GM18517 (cell line): ENCODE results near the gene MAP3K4.

Experiments used
- ATAC-seq: cut with Tn5 transposase; IDR thresholded peaks from one replicate; pipeline ENCODE4 v1.9.1; 2021; ENCODE audit warnings: mild to moderate bottlenecking, moderate library complexity; ENCODE audit not compliant: unreplicated experiment

Gene MAP3K4

DNA sequence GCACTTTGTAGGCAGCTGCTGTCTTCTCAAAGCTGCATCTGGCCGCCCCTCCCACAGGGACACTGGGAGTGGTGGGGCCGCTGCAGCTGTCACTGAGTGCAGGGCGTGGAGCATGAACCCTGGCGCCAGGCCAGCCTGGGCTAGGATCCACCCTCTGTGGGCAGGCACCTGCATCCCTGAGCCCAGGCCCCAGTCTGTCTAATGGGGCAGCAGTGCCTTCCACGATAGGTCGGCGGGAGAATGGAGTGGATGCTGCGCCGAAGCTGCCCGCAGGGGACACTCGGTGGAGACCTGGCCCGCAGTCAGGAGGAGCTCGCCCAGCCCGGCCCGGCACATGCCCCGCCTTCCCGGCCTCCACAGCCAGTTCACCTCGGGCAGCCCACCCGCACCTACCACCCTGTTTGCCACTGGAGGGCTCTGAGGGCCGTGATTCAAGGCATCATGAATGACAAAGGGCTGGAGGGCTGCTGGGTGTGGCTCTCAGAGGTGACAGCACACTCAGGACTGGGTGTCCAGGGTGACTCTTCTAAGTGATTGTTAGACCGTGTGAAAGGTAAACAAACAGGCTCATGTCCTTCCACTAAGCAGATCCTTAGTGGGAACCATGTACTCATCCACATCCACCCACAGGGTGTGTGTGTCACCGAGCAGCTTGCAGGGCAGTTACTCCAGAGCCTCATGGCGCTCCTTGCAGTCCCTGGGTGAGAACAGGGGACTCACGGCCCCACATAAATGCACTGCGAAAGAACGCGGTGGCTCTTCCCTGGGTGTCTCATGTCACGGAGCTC lies 148.4 kb downstream of the MAP3K4 start:
- ATAC-seq: no peak

DNA sequence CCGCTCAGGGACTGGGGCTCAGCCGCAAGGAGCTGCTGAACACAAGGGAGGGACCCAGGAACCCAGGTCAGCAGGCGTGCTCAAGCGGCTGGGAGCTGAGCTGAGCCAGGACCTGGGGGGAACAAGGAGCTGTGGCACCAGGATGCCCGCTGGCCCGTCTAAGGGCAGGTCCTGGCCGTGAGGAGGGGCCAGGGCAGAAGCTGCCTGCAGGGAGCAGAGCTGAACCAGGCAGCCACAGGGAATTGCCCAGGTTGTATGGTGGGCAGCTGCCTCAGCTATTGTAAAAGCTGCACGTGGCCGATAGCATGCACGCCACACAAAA lies 148.9 kb downstream of the MAP3K4 start:
- ATAC-seq: no peak

DNA sequence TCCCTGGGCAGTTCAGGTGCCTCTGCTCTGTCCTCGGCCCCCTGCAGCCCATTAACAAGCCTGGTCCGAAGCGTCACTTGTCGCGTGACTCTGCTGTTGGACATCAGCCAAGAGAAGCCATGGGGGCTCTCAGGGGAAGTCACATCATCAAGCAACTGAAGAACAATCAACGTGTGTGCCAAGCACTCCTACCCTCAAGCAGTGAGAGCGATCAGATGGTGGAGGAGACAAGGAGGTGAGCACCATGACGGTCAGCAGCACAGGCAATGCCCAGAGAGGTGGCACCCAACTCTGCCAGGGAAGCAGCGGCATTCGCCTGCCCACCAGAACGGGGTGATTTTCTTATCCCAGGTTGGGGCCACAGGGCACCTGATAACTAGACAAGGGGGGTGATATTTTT lies 149.6 kb downstream of the MAP3K4 start:
- ATAC-seq: no peak

DNA sequence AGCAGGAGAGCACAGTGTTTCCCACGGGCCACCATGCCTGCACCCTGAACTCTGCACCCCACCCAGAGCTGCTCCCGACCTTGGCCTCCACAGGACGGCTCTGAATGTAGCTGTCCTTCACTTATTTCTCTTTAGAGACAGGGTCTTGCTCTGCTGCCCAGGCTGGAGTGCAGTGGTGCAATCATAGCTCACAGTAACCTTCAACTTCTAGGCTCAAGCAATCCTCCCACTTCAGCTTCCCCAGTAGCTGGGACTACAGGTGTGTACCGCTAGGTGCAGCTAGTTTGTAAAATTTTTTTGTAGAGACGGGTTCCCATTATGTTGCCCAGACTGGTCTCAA lies 151.4 kb downstream of the MAP3K4 start:
- no peak for ATAC-seq

DNA sequence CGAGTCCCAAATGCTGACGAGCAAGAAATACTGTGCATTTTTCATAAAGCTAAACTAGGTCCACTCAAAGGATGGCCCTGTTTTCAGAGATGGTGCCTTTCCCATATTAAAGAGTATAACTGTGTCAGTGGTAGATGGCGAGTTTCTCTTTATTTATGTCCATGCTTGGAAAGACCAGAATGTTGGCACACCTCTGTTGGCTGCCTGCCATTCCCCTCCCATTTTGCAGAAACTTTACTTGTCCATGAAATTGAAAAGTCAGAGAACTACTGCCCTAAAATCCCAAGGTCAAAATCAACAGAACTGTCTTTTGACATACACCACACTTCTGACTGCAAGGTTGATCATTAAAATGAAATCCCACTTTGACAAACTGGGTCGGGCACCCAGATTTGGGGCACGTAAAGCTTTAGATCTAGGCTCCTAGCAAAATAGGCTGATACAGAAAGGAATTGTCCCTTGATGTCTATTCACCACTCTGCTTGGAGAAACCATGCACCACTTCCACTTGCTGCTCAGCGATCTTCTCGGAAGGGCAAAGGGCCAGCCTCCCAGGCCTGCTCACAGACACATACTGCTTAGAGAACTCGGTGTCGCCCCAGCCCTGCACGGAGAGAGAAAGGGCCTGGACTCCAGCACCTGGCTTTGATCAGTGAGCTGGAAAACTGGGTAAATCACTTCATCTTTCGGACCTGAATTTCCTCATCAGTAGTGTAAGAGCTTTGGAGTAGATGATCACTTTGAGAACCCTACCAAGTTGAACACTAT lies 152.3 kb downstream of the MAP3K4 start:
- no peak for ATAC-seq

DNA sequence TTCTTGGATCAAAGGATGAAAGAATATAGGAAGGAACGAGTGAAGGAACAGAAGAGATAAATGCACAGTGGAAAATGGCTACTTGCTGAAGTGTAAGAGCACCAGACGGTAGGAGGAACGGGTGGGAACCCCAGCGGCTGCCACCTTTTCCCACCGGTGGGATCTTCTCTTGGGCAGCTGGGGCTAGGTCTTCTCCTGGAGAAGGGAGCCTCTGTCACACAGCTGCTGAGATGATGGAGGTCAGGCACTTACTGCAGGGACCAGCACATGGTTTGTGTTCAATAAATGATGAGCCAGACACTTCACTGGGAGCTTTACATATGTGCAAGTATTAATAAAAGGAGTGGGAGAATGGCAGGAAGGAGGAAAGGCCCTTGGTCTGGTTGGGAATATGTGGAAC lies 158.6 kb downstream of the MAP3K4 start:
- no peak for ATAC-seq

DNA sequence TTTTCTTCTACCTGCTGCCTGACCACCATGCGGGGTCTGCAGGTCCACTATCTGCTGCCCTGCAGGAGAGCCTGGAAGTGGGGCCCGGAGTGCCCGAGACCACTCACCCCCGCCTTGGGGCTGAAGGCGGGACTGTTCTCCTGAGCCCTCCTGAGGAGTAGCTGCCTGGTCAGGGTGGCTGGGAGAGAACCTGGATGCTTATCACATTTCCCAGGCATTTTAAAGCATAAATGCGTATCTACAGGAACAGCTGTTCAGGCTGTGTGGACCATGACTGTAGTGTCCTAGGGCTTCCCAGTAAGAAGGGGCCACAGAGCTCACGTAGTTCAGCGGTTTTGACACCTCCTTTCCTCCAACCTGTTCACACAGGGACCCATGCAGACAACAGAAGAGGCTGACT lies 159.0 kb downstream of the MAP3K4 start:
- no peak for ATAC-seq

DNA sequence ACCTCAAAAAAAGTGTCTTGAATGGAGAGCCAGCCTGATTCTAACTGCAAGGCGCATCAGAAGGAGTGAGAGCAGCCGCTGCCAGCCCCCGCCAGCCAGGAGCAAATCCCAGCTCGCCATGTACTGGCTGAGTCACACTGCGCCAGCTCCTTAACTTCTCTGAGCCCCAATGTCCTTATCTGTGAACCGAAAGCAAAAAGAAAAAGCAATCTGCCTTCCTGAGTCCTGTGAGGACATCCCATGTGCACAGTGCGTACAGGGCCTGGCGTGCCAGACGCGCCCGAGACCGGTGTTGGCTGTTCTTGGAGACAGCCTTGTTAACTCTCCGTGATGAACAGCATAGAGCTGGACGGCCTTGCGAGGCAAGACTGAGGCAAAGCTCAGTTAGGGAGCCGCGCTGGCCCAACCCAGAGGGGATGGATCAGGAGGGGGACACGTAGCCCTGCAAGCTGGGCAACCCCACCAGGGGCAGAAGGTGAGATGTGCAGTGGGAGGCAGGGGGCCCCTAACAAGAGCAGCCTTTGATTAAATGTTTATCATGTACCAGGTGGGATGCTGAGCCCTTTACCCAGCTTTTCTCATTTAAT lies 159.6 kb downstream of the MAP3K4 start:
- no peak for ATAC-seq

DNA sequence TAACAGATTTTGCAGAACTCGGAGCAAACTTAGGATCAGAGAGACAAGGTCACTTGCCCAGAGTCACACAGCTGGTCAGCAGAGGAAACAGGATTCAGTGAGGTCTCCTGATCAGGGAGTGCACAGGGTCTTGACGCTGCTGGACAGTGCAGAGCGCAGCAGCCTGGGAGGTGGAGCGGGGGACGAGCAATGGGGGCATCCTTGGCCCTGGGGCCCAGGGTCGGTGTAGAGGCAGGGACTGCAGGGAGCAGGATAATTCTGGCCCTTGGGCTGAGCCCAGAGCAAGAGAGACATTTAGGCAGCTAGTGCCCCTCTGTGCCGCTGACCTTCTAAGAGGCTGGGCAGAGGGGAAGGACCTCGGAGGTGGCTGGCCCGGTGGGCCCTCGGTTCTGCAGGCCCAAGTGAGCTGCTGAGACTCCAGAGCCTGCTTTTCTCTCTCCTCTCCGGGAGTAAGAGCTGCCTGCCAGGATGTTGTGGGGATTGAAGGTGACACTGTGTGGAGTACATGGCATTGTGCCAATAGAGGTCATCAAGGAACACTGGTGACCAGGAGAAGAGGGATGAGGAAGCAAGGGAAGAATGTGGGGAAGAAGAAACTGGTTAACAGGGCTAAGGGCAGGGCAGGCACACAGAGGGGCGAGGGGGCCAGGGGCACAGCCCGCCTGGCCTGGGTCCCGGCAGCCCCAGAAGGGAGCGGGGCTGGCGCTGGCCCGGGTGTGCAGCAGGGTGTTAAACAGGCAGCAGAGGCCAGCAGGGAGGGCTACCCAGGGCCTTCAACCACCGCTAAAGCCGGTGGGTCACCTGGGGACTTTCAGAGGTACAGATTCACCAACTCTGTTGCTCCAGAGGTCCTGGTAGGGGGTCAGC lies 160.3 kb downstream of the MAP3K4 start:
- no peak for ATAC-seq

DNA sequence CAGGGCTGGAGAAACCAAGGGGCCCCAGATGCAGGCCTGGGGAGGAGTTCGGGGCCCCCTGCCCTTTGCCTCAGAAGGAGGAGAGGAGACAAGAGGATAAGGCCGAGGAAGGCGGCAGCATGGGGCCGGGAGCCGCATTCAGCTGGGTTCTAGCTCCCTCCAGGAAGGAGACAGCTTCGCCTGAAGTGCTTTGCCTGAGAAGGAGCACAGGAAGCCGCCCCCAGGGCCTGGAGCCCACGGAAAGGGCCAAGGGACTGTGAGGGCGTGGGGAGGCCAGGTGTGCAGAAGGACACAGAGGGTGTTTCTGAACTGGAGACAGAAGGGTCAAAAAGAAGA lies 160.9 kb downstream of the MAP3K4 start:
- no peak for ATAC-seq

DNA sequence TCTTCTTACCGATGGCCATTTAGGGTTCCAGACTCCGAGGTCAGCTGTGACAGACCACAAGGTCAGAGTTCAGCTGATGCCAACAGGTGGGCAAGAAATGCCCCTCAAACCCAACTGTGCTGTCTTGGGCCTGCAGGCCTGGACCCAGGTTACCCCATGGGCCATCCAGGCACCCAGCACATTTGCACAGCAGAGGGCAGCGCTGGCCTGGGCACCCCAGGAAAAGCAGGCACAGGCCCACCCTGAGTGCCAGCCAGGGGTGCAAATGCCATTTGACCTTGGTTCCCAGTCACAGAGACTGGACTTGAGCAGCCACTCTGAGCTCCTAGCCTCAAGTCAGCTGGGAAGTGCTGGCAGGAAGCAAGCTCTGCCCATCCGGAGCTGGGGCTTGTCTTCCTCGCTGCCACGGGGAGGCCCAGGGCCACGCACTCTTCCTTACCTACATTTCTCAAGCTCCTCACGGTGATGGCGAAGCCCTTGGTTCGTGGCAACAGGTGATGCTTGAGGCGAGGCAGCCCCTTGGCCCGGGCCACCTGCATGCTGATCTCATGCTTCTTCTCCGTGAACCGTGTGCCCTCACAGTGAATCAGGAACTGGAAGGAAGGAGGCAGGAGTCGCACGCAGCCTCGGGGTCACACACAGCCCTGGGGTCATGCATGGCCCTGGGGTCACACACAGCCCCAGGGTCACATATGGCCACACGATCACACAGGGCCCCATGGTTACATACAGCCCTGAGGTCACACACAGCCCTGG lies 161.5 kb downstream of the MAP3K4 start:
- no peak for ATAC-seq

DNA sequence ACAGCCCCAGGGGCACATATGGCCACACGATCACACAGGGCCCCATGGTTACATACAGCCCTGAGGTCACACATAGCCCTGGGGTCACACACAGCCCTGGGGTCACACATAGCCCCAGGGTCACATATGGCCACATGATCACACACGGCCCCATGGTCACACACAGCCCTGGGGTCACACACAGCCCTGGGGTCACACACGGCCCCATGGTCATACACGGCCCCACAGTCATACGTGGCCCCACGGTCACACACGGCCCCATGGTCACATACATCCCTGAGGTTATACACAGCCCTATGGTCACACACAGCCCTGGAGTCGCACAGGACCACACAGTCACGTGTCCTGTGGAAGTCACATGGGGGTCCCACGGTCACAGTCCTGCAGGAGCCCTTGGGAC lies 162.2 kb downstream of the MAP3K4 start:
- ATAC-seq: no peak

DNA sequence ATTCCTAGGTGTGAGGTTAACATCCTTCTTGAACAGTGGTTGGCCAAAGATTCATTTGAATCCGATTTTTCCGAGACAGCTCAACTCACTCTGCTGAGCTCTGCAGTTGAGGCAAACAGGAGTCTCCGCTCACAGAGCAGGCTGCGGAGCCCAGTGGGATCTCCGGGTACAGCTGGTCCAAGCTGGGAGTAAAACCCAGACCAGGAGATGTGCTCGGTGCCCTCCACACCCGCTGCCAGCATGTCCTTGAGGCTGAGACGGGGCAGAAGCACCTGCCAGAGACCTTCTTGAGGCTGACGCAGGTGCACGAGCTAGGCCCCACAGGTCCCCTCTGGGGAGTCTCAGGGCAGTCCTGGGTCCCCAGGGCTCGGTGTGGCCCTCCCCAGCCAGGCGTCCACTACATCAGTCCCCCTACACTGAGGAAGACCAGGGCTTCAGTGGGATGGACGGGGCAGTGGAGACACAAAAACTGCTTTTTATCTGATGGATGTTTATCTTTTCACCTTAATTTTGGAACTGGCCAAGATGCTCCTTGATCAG lies 163.3 kb downstream of the MAP3K4 start:
- no peak for ATAC-seq

DNA sequence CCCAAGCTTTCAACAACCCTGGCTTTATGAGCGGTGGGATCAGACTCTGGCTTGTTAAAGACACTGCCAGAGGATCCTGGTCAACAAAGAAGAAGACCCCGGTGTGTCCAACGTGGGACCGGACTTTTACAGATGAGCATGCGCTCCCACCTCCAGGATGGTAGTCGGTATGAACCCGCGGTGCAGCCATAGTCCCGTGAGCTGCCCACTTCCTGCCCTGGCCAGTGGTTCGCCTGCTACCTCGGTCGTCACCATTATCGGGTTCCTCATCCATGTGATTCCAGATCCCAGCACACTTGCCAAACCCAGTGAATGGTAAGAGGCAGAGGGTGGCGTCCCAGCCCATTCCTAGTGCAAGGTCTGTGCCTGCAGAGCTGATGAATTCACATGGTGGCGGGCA lies 169.6 kb downstream of the MAP3K4 start:
- ATAC-seq: no peak

DNA sequence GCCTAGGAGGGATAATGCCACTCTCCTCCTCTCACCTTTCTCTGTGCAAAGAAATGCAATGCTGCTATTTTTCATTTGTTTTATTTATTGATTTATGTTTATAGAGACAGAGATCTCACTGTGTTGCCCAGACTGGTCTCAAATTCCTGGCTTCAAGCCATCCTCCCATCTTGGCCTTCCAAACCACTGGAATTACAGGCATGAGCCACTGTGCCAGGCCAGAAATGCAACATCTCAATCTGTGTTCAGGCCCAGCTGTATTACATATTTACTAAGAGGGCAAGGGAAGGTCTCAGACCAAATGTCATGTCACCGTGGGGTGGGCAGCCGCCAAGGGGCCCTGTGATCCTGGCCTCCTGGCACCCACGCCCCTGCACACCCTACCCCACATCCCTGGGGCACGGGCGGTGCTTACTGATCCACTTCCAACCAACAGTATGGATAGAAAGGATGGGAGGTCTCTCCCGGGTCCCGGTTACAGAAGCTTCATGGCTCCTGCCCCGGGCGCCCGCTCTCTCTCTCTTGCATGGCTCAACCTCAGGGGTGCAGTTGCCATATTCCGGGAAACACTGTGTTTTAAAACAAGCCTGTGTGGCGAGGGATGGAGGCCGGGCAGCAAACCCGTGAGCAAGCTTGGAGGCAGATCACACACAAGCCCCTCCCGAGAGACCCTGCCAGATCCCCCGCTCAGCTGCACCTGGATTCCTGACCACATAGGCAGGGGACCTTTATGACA lies 170.5 kb downstream of the MAP3K4 start:
- no peak for ATAC-seq

DNA sequence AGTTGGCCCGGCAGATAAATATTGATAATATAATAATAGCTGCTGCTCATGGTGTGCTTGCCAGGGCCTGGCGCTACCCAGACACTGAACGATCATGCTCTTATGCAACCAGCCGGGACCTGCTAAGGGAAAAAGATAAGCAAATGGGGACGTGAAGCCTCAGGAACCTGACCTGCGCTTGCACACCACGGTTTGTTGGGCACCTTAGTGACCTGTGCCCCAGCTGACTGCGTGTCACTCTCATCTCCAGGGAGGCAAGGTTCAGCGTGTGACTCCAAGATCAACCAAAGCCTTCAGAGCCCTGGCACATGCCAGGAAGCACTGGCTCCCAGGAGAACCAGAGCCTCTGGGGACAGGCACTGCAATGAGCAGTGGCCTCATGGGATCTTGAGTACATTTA lies 171.2 kb downstream of the MAP3K4 start:
- ATAC-seq: no peak

DNA sequence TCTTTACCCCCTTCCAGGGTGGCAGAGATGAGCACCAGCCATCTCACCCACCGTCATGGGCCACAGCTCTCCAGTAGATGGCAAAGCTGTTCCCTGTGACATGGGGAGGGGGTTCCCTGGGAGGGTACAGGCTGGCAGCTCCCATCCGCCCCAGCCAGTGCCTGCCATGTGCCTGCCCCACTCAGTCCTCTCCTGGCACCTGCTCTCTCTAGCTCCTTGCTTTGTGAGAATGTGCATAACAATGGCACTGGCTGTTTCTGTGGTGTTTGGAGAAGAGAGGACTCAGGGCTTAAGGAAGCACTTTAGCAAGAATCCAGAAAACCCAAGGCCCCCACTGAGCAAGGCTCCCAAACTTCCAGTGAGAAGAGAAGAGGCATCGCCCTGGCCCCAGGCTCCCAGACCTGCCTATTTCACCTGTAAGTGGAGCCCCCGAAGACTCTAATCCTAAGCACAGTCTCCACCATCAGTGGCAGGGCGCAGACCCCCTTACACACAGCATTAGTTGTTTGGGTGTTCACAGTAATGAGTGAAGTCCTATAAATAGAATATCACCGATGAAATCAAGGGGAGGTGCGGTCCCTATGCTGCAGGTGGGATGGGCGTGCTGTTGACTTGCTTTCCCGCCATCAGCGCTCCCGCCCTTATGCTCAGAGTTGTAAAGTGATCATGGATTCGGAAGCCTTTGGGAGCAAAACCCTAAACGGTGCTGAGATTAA lies 172.1 kb downstream of the MAP3K4 start:
- no peak for ATAC-seq

DNA sequence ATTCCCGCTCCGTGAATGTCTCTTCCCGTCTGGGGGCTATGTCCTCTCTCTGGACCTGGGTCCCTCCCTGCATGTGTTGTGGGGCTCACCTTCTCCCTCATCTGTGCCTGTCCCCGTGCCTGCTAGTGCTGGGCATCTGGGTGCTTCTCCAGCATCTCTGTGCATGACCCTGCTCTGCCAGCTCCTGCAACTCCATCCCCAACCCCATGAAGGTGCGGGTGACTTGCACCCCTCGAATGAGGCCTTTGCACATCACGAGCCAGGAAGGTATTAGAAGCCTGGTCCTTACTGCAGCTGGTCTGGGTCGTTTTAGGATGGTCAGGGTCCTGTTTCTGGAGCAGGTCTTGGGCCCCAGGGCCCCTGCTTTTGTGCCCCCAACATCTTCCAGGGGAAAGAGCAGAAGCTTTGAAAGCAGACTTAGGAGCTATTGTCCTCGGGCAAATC lies 172.6 kb downstream of the MAP3K4 start:
- ATAC-seq: no peak

DNA sequence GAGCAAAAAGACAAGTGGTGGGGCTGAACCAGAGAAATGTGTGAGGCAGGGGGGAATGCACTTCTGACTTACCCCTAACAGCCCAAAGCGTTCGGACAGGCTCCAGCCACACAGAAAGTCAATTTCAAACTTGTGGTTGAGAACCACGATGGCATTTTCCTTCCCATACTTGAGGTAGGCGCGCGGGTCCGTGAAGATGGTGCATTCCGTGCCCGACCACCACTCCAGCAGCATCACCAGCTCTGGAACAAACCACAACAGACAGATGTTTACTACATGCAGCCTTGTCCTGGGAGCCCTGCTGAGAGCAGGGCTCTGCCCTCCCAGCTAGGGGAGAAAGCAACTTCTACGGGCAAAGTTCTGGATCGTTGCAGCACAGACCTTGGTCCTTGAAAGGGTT lies 174.6 kb downstream of the MAP3K4 start:
- no peak for ATAC-seq
